Measurements from ENCODE around the gene FBXW4. TPM values are rescaled to one million over a fixed set of nuclear protein-coding genes. Genes with fewer than 3 reads are reported as not detected.
"Not testable (repeated sequence)": the region's sequence is repeated elsewhere in the genome, so short reads cannot be mapped to it uniquely, and the experiment has no call there.

The FBXW4 gene
- polyA plus RNA-seq, 4 donors: 27.1 to 49.1 (median 35.4) TPM

DNA sequence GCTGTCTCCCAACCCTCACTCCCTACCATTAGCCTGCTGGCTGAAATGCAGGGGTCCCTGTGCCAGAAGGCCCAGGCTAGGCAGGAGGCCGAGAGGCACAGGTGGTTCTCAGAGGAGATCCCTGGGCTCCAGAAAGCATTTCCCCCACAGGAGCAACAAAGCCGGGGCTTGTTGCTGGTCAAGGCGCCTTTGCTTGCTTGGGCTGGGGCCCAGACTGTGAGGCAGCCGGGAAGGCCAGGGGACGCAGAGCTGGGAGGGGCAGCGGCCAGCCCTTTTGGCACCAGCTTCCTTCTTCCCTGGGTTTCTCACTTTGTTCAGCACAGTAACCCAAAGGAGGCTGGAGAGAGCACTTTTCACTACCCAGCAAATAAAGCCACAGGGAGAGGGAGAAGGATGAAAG lies 48.6 kb downstream of the FBXW4 start:
- peaks cover 0 to 67% (median 4%) of the 10 kb centered on the region in 3 donors for H3K36me3 ChIP-seq (ENCODE audit: control insufficient read depth in 3 of 3, insufficient read depth in 2 of 3, low read depth in 1 of 3, low read length in 3 of 3)
- H3K27me3 ChIP-seq (ENCODE audit: control insufficient read depth in 3 of 3, insufficient read depth in 3 of 3, low read length in 3 of 3): no peaks in the 10 kb centered on the region
- FAIRE-seq: no peak
- H3K4me1 ChIP-seq (ENCODE audit: control insufficient read depth in 3 of 3, insufficient read depth in 2 of 3, low read depth in 1 of 3, low read length in 2 of 3): no peaks in the 10 kb centered on the region
- DNase-seq: no peak
- H3K27ac ChIP-seq (ENCODE audit: low read depth in 1 of 3, low read length in 2 of 3): no peak overlapping the region
- H3K9me3 ChIP-seq (ENCODE audit: control insufficient read depth in 2 of 2, insufficient read depth in 1 of 2, low read depth in 1 of 2, low read length in 1 of 2): no peaks in the 10 kb centered on the region
- 87 to 92% (median 91%) methylated on average over 6 of the region's 6 CpGs for WGBS, 3 donors
- H3K4me3 ChIP-seq (ENCODE audit: low read depth in 1 of 3, low read length in 3 of 3): no peak overlapping the region

- DNase-seq: peak in 1 of 2 donors; percentile 49
- Histone ChIP-seq H3K36me3 (ENCODE audit: control insufficient read depth in 3 of 3, insufficient read depth in 2 of 3, low read depth in 1 of 3, low read length in 3 of 3) (peaks cover 0 to 61% (median 4%) of the 10 kb centered on the region in 3 donors), H3K27me3 (ENCODE audit: control insufficient read depth in 3 of 3, insufficient read depth in 3 of 3, low read length in 3 of 3) (no peaks in the 10 kb centered on the region), H3K9me3 (ENCODE audit: control insufficient read depth in 2 of 2, insufficient read depth in 1 of 2, low read depth in 1 of 2, low read length in 1 of 2) (no peaks in the 10 kb centered on the region), H3K4me1 (ENCODE audit: control insufficient read depth in 3 of 3, insufficient read depth in 2 of 3, low read depth in 1 of 3, low read length in 2 of 3) (no peaks in the 10 kb centered on the region), H3K4me3 (ENCODE audit: low read depth in 1 of 3, low read length in 3 of 3) (no peak overlapping the region), H3K27ac (ENCODE audit: low read depth in 1 of 3, low read length in 2 of 3) (no peak overlapping the region)
- FAIRE-seq: no peak
- WGBS, 3 donors: 24 to 63% (median 50%) methylated on average over 1 of the region's 1 CpG
Observed at GRCh38 chr10:101645659-101646058, 49.3 kb downstream of the FBXW4 start.

DNA sequence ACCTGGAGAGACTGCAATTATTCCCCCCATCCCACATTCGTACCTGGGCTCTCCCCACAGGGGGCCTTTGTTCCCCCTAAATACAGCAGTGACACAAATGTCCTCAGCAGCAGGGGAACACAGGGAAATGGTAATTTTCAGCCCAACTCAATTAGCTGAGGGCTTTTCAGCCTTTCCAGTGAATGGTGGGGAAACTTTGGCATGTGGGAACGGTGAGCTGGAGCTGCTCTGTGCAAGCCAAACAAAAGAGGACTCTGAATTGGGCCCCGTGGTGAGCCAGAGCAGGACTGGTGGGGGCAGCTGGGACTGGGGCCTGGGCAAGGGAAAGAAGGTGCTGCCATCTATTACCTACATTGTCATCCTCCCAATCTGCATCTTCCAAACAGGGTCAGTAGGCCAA lies 51.0 kb downstream of the FBXW4 start:
- WGBS, 3 donors: 76 to 95% (median 91%) methylated on average over 3 of the region's 3 CpGs
- H3K27ac ChIP-seq (ENCODE audit: low read depth in 1 of 3, low read length in 2 of 3): no peak overlapping the region
- H3K27me3 ChIP-seq (ENCODE audit: control insufficient read depth in 3 of 3, insufficient read depth in 3 of 3, low read length in 3 of 3): no peaks in the 10 kb centered on the region
- peaks cover 0 to 51% (median 3%) of the 10 kb centered on the region in 3 donors for H3K36me3 ChIP-seq (ENCODE audit: control insufficient read depth in 3 of 3, insufficient read depth in 2 of 3, low read depth in 1 of 3, low read length in 3 of 3)
- H3K9me3 ChIP-seq (ENCODE audit: control insufficient read depth in 2 of 2, insufficient read depth in 1 of 2, low read depth in 1 of 2, low read length in 1 of 2): no peaks in the 10 kb centered on the region
- no peak overlapping the region for H3K4me3 ChIP-seq (ENCODE audit: low read depth in 1 of 3, low read length in 3 of 3)
- DNase-seq: no peak
- H3K4me1 ChIP-seq (ENCODE audit: control insufficient read depth in 3 of 3, insufficient read depth in 2 of 3, low read depth in 1 of 3, low read length in 2 of 3): no peaks in the 10 kb centered on the region
- no peak for FAIRE-seq

DNA sequence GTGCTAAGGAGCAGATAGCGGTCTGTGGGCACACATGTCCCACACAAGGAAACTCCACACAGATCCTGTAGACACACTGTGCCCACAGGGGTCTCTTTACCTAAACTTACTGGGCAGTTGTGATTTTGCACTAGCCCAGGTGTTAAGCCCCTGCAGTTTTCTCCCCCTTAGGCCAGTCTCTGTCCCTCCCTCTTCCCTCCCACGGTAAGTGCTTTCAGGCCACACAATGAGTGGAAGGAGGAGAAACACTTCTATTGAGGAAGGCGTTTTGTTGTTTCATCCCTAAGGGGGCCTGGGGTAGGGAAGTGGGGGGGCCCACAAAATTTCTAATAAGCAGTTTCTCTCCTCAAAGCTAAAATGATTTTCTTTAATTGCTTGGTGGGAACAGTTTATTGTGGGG lies 51.4 kb downstream of the FBXW4 start:
- FAIRE-seq (no peak), DNase-seq (no peak)
- no peaks in the 10 kb centered on the region for H3K9me3 ChIP-seq (ENCODE audit: control insufficient read depth in 2 of 2, insufficient read depth in 1 of 2, low read depth in 1 of 2, low read length in 1 of 2)
- 79 to 98% (median 85%) methylated on average over 3 of the region's 3 CpGs for WGBS, 3 donors
- no peak overlapping the region for H3K27ac ChIP-seq (ENCODE audit: low read depth in 1 of 3, low read length in 2 of 3)
- H3K27me3 ChIP-seq (ENCODE audit: control insufficient read depth in 3 of 3, insufficient read depth in 3 of 3, low read length in 3 of 3): no peaks in the 10 kb centered on the region
- peaks cover 0 to 55% (median 3%) of the 10 kb centered on the region in 3 donors for H3K36me3 ChIP-seq (ENCODE audit: control insufficient read depth in 3 of 3, insufficient read depth in 2 of 3, low read depth in 1 of 3, low read length in 3 of 3)
- H3K4me1 ChIP-seq (ENCODE audit: control insufficient read depth in 3 of 3, insufficient read depth in 2 of 3, low read depth in 1 of 3, low read length in 2 of 3): no peaks in the 10 kb centered on the region
- no peak overlapping the region for H3K4me3 ChIP-seq (ENCODE audit: low read depth in 1 of 3, low read length in 3 of 3)

- H3K4me3 ChIP-seq (ENCODE audit: low read depth in 1 of 3, low read length in 3 of 3): no peak overlapping the region
- peaks cover 0 to 39% (median 3%) of the 10 kb centered on the region in 3 donors for H3K36me3 ChIP-seq (ENCODE audit: control insufficient read depth in 3 of 3, insufficient read depth in 2 of 3, low read depth in 1 of 3, low read length in 3 of 3)
- no peaks in the 10 kb centered on the region for H3K4me1 ChIP-seq (ENCODE audit: control insufficient read depth in 3 of 3, insufficient read depth in 2 of 3, low read depth in 1 of 3, low read length in 2 of 3)
- WGBS, 3 donors: 95 to 98% (median 98%) methylated on average over 2 of the region's 2 CpGs
- no peaks in the 10 kb centered on the region for H3K9me3 ChIP-seq (ENCODE audit: control insufficient read depth in 2 of 2, insufficient read depth in 1 of 2, low read depth in 1 of 2, low read length in 1 of 2)
- H3K27me3 ChIP-seq (ENCODE audit: control insufficient read depth in 3 of 3, insufficient read depth in 3 of 3, low read length in 3 of 3): no peaks in the 10 kb centered on the region
- FAIRE-seq (no peak), DNase-seq (no peak)
- no peak overlapping the region for H3K27ac ChIP-seq (ENCODE audit: low read depth in 1 of 3, low read length in 2 of 3)
Observed at GRCh38 chr10:101639141-101639900, 55.6 kb downstream of the FBXW4 start.

GRCh38 chr10:101633510-101633909 lies 61.5 kb downstream of the FBXW4 start:
- H3K27ac ChIP-seq (ENCODE audit: low read depth in 1 of 3, low read length in 2 of 3); H3K4me3 ChIP-seq (ENCODE audit: low read depth in 1 of 3, low read length in 3 of 3); H3K27me3 ChIP-seq (ENCODE audit: control insufficient read depth in 3 of 3, insufficient read depth in 3 of 3, low read length in 3 of 3); DNase-seq; H3K4me1 ChIP-seq (ENCODE audit: control insufficient read depth in 3 of 3, insufficient read depth in 2 of 3, low read depth in 1 of 3, low read length in 2 of 3); FAIRE-seq; H3K9me3 ChIP-seq (ENCODE audit: control insufficient read depth in 2 of 2, insufficient read depth in 1 of 2, low read depth in 1 of 2, low read length in 1 of 2): not testable (repeated sequence)
- peaks cover 0 to 36% (median 5%) of the 10 kb centered on the region in 3 donors for H3K36me3 ChIP-seq (ENCODE audit: control insufficient read depth in 3 of 3, insufficient read depth in 2 of 3, low read depth in 1 of 3, low read length in 3 of 3)
- WGBS, 3 donors: 90 to 96% (median 93%) methylated on average over 4 of the region's 4 CpGs

DNA sequence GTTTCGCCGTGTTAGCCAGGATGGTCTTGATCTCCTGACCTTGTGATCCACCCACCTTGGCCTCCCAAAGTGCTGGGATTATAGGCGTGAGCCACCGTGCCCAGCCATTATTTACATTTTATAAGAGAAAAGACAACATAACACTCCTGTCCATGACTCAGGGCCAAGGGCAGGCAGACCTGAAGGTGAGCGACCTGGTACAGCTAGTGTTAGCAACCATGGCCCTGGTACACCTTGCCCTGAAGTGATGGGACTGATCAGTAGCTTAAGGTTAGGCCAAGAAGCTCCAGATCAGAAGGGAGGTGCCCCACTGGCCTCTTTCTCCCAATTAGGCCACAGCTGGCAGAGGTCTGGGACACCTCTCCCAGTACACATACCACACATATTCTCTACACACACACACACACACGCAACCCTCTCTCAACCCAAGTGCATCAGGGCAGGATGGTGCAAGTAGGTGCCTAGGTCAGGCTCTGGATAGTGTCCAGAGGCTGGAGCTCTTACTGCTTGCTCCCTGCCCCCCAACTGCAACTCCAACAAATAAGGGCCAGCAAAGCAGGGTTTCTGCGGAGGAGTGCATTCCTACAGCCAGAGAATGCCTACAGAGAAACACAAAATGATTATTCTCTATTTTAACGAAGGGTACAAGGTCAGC lies 63.0 kb downstream of the FBXW4 start:
- peaks cover 0 to 44% (median 5%) of the 10 kb centered on the region in 3 donors for H3K36me3 ChIP-seq (ENCODE audit: control insufficient read depth in 3 of 3, insufficient read depth in 2 of 3, low read depth in 1 of 3, low read length in 3 of 3)

GRCh38 chr10:101630633-101630920 lies 64.4 kb downstream of the FBXW4 start:
- Histone ChIP-seq H3K27ac (ENCODE audit: low read depth in 1 of 3, low read length in 2 of 3) (no peak overlapping the region), H3K27me3 (ENCODE audit: control insufficient read depth in 3 of 3, insufficient read depth in 3 of 3, low read length in 3 of 3) (no peaks in the 10 kb centered on the region), H3K4me3 (ENCODE audit: low read depth in 1 of 3, low read length in 3 of 3) (no peak overlapping the region), H3K36me3 (ENCODE audit: control insufficient read depth in 3 of 3, insufficient read depth in 2 of 3, low read depth in 1 of 3, low read length in 3 of 3) (peaks cover 0 to 49% (median 5%) of the 10 kb centered on the region in 3 donors), H3K9me3 (ENCODE audit: control insufficient read depth in 2 of 2, insufficient read depth in 1 of 2, low read depth in 1 of 2, low read length in 1 of 2) (no peaks in the 10 kb centered on the region), H3K4me1 (ENCODE audit: control insufficient read depth in 3 of 3, insufficient read depth in 2 of 3, low read depth in 1 of 3, low read length in 2 of 3) (no peaks in the 10 kb centered on the region)
- WGBS, 3 donors: 95 to 100% (median 98%) methylated on average over 1 of the region's 1 CpG
- no peak for DNase-seq
- FAIRE-seq: no peak

More for the DNA sequence above, 63.0 kb downstream of the FBXW4 start:
- no peak overlapping the region for H3K27ac ChIP-seq (ENCODE audit: low read depth in 1 of 3, low read length in 2 of 3)
- DNase-seq (no peak), FAIRE-seq (no peak)
- no peaks in the 10 kb centered on the region for H3K4me1 ChIP-seq (ENCODE audit: control insufficient read depth in 3 of 3, insufficient read depth in 2 of 3, low read depth in 1 of 3, low read length in 2 of 3)
- no peaks in the 10 kb centered on the region for H3K9me3 ChIP-seq (ENCODE audit: control insufficient read depth in 2 of 2, insufficient read depth in 1 of 2, low read depth in 1 of 2, low read length in 1 of 2)
- H3K27me3 ChIP-seq (ENCODE audit: control insufficient read depth in 3 of 3, insufficient read depth in 3 of 3, low read length in 3 of 3): no peaks in the 10 kb centered on the region
- no peak overlapping the region for H3K4me3 ChIP-seq (ENCODE audit: low read depth in 1 of 3, low read length in 3 of 3)
- 84 to 88% (median 86%) methylated on average over 8 of the region's 8 CpGs for WGBS, 3 donors
